ENCODE measurements around the gene TBC1D25.

TBC1D25 gene

DNA sequence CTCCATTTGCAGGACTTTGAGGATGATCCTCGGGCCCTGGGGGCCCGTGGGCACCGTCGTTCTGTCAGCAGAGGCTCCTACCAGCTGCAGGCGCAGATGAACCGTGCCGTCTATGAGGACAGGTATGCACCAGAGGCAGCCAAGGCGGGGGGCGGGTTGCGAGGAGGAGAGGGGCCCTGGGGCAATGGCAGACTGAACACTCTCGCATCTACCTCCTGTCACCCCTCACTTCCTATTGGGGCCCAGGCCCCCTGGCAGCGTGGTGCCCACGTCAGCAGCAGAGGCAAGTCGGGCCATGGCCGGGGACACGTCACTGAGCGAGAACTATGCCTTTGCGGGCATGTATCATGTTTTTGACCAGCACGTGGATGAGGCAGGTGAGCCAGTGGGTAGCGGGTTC, 59.8 kb downstream of the TBC1D25 start:
- Histone ChIP-seq H3K27ac (ENCODE audit: low read length) (no peak overlapping the region), H3K36me3 (ENCODE audit: control insufficient read depth, insufficient read depth, low read length) (peaks cover 6% of the 10 kb centered on the region; the same call in 1 of the 2 replicates), H3K9me3 (ENCODE audit: control insufficient read depth, insufficient read depth, low read length) (no peaks in the 10 kb centered on the region), H3K4me1 (ENCODE audit: control insufficient read depth, insufficient read depth, low read length) (no peaks in the 10 kb centered on the region), H3K27me3 (ENCODE audit: control insufficient read depth, insufficient read depth, low read length) (no peaks in the 10 kb centered on the region), H3K4me3 (ENCODE audit: low read length) (no peak overlapping the region)
- WGBS (ENCODE audit: insufficient coverage, insufficient read length): no CpG with 5 or more reads among the region's 20 CpGs
- DNase-seq (ENCODE audit: low read depth, low spot score): no peak

DNA sequence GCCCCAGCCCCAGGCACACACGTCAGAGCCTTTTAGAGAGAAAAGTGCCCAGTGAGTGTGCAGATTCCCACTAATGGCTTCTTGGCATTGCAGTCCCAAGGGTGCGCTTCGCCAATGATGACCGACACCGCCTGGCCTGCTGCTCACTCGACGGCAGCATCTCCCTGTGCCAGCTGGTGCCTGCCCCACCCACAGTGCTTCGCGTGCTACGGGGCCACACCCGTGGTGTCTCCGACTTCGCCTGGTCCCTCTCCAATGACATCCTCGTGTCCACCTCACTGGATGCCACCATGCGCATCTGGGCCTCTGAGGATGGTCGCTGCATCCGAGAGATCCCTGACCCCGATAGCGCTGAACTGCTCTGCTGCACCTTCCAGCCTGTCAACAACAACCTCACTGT, 60.7 kb downstream of the TBC1D25 start:
- Histone ChIP-seq H3K27ac (ENCODE audit: low read length) (no peak overlapping the region), H3K36me3 (ENCODE audit: control insufficient read depth, insufficient read depth, low read length) (peaks cover 6% of the 10 kb centered on the region; the same call in 1 of the 2 replicates)
- no CpG with 5 or more reads among the region's 19 CpGs for WGBS (ENCODE audit: insufficient coverage, insufficient read length)

DNA sequence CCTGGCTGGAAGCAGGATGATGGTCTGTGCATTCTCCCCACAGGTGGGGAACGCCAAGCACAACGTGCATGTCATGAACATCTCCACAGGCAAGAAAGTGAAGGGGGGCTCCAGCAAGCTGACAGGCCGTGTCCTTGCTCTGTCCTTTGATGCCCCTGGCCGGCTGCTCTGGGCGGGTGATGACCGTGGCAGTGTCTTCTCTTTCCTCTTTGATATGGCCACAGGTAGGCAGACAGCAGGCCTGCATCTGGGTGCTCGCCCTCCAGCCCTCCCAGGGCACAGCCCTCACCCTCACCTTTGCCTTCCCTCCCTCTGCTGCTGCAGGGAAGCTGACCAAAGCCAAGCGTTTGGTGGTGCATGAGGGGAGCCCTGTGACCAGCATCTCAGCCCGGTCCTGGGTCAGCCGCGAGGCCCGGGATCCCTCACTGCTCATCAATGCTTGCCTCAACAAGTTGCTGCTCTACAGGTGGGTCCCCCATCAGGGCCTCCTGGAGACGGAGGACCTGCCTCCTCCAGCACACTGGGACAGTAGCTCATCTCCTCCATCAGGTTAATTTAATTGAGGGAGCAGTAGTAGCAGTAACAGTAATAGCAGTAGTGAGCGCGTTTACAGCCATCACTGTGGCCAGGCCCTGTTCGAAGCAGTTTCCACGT, 62.4 kb downstream of the TBC1D25 start:
- H3K4me1 ChIP-seq (ENCODE audit: control insufficient read depth, insufficient read depth, low read length): 0 out of 2 replicates have a peak, but pooled peaks cover 1% of the 10 kb centered on the region
- peaks cover 6% of the 10 kb centered on the region; the same call in 1 of the 2 replicates for H3K36me3 ChIP-seq (ENCODE audit: control insufficient read depth, insufficient read depth, low read length)
- H3K4me3 ChIP-seq (ENCODE audit: low read length): no peak overlapping the region
- WGBS (ENCODE audit: insufficient coverage, insufficient read length): no CpG with 5 or more reads among the region's 17 CpGs
- no peak for DNase-seq (ENCODE audit: low read depth, low spot score)
- H3K27ac ChIP-seq (ENCODE audit: low read length): no peak overlapping the region
- H3K9me3 ChIP-seq (ENCODE audit: control insufficient read depth, insufficient read depth, low read length): no peaks in the 10 kb centered on the region
- no peaks in the 10 kb centered on the region for H3K27me3 ChIP-seq (ENCODE audit: control insufficient read depth, insufficient read depth, low read length)

More for the DNA sequence above, 60.7 kb downstream of the TBC1D25 start:
- H3K9me3 ChIP-seq (ENCODE audit: control insufficient read depth, insufficient read depth, low read length): no peaks in the 10 kb centered on the region
- no peaks in the 10 kb centered on the region for H3K4me1 ChIP-seq (ENCODE audit: control insufficient read depth, insufficient read depth, low read length)
- no peaks in the 10 kb centered on the region for H3K27me3 ChIP-seq (ENCODE audit: control insufficient read depth, insufficient read depth, low read length)
- no peak for DNase-seq (ENCODE audit: low read depth, low spot score)
- H3K4me3 ChIP-seq (ENCODE audit: low read length): no peak overlapping the region

DNA sequence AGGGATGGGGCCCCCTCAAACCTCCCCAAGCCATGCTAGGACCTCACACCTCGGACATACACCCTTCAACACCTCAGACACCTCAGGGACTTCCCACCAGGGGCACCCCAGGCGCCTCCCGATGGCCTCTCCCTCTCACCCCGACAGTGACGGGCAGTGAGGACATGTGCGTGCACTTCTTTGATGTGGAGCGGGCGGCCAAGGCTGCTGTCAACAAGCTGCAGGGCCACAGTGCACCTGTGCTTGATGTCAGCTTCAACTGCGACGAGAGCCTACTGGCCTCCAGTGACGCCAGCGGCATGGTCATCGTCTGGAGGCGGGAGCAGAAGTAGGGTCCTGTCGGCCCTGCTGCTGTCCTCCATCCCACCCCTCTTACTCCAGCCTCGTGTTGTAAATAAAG, 65.2 kb downstream of the TBC1D25 start:
- Histone ChIP-seq H3K9me3 (ENCODE audit: control insufficient read depth, insufficient read depth, low read length) (no peaks in the 10 kb centered on the region), H3K36me3 (ENCODE audit: control insufficient read depth, insufficient read depth, low read length) (0 out of 2 replicates have a peak, but pooled peaks cover 3% of the 10 kb centered on the region), H3K4me1 (ENCODE audit: control insufficient read depth, insufficient read depth, low read length) (0 out of 2 replicates have a peak, but pooled peaks cover 1% of the 10 kb centered on the region), H3K4me3 (ENCODE audit: low read length) (no peak overlapping the region), H3K27ac (ENCODE audit: low read length) (no peak overlapping the region), H3K27me3 (ENCODE audit: control insufficient read depth, insufficient read depth, low read length) (no peaks in the 10 kb centered on the region)
- WGBS (ENCODE audit: insufficient coverage, insufficient read length): no CpG with 5 or more reads among the region's 16 CpGs
- no peak for DNase-seq (ENCODE audit: low read depth, low spot score)

DNA sequence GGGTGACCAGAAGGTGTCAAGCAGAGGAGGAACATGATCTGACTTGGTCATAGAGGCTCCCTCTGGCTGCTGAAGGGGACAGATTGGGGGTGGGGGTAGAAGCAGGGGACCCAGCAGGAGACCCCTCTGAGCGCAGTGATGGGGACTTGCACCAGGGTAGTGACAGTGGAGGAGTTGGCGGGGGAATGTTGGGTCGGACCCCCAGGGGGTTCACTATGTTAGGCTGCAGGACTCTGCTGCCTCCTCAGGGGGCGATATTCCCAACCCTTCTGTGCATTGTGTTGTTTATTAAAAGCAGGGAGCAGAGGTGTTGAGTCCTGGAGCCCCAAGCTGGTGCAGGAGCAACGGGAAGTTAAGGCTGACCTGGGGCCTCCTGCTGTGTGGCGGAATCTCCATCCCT, 66.6 kb downstream of the TBC1D25 start:
- 0 out of 2 replicates have a peak, but pooled peaks cover 1% of the 10 kb centered on the region for H3K4me1 ChIP-seq (ENCODE audit: control insufficient read depth, insufficient read depth, low read length)
- no peak overlapping the region for H3K27ac ChIP-seq (ENCODE audit: low read length)
- WGBS (ENCODE audit: insufficient coverage, insufficient read length): no CpG with 5 or more reads among the region's 6 CpGs
- no peak for DNase-seq (ENCODE audit: low read depth, low spot score)
- H3K9me3 ChIP-seq (ENCODE audit: control insufficient read depth, insufficient read depth, low read length): no peaks in the 10 kb centered on the region
- H3K4me3 ChIP-seq (ENCODE audit: low read length): no peak overlapping the region
- 0 out of 2 replicates have a peak, but pooled peaks cover 3% of the 10 kb centered on the region for H3K36me3 ChIP-seq (ENCODE audit: control insufficient read depth, insufficient read depth, low read length)
- no peaks in the 10 kb centered on the region for H3K27me3 ChIP-seq (ENCODE audit: control insufficient read depth, insufficient read depth, low read length)

DNA sequence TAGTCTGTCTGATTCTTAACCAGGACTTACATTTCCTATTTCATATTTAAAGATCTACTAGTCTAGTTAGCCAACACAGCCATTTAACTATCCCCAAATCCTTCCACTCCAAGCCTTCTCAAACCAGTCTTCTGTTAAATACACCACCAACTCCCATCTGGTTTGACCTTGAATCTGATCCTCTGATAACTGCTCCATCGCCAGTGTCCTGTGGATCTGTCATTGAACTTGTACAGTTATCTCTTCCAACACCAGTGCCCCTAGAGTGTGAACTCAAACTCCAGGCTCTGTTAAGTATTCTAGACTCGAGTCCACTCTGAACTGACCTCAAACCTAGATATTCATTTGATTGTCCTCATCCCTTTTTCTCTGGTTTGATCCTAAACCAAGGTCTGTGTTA, 72.2 kb downstream of the TBC1D25 start:
- no peak for DNase-seq (ENCODE audit: low read depth, low spot score)
- Histone ChIP-seq H3K4me3 (ENCODE audit: low read length) (no peak overlapping the region), H3K36me3 (ENCODE audit: control insufficient read depth, insufficient read depth, low read length) (no peaks in the 10 kb centered on the region), H3K4me1 (ENCODE audit: control insufficient read depth, insufficient read depth, low read length) (0 out of 2 replicates have a peak, but pooled peaks cover 1% of the 10 kb centered on the region), H3K27ac (ENCODE audit: low read length) (no peak overlapping the region), H3K27me3 (ENCODE audit: control insufficient read depth, insufficient read depth, low read length) (no peaks in the 10 kb centered on the region), H3K9me3 (ENCODE audit: control insufficient read depth, insufficient read depth, low read length) (no peaks in the 10 kb centered on the region)
- WGBS (ENCODE audit: insufficient coverage, insufficient read length): no CpG with 5 or more reads among the region's 2 CpGs

Measured in iPS DF 6.9 (cell line).